Measurements from ENCODE around the gene EIF2S1. TPM values are rescaled to one million over a fixed set of nuclear protein-coding genes. Genes with fewer than 3 reads are reported as not detected.
"Not testable (repeated sequence)": the region's sequence is repeated elsewhere in the genome, so short reads cannot be mapped to it uniquely, and the experiment has no call there.

EIF2S1 gene
- total and polyA plus RNA-seq, 12 donors, result 15.7 to 260 (median 74.0) TPM

DNA sequence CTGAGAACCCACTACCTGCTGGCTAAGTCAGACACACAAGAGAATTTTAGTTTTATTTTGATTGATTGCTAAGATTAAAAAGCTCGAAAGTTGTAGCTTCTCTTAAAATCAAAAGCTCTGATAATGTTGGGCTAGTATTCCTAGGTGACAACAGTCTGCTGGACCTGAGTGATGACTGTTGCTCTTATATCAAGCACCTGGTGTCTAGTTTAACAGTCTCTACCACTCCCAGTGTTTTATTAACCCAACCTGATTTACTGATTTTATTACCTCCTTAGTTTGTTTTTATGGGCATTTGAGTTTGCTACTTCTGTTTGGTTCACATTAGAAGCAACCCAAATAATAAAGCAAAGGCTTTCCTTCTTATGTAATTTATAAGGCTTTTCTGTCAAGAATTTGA is 42.3 kb upstream of the EIF2S1 start:
- WGBS, 4 donors, result 68 to 79% (median 74%) methylated on average over 1 of the region's 1 CpG
- no peak overlapping the region for H3K27ac ChIP-seq
- no peaks in the 10 kb centered on the region for H3K27me3 ChIP-seq
- no peaks in the 10 kb centered on the region for H3K9me3 ChIP-seq (replicated peaks in 1 of 3)
- TF ChIP-seq CTCF (IDR thresholded peaks at IDR 0.05), result no peak
- TF ChIP-seq POLR2A (IDR thresholded peaks at IDR 0.05), result no peak
- H3K4me1 ChIP-seq (replicated peaks in 1 of 2), result no peaks in the 10 kb centered on the region
- no peak for DNase-seq
- no peak overlapping the region for H3K4me3 ChIP-seq
- H3K36me3 ChIP-seq (replicated peaks in 1 of 2), result peaks cover 0 to 13% of the 10 kb centered on the region in 2 donors
- intact Hi-C loops (cut with DNase I), result no loop called here

GRCh38 chr14:67319142-67319541 is 41.0 kb upstream of the EIF2S1 start:
- no peaks in the 10 kb centered on the region for H3K27me3 ChIP-seq
- H3K36me3 ChIP-seq (replicated peaks in 1 of 2), result peaks cover 0 to 18% of the 10 kb centered on the region in 2 donors
- TF ChIP-seq CTCF (IDR thresholded peaks at IDR 0.05) (no peak), POLR2A (IDR thresholded peaks at IDR 0.05) (no peak)
- H3K9me3 ChIP-seq (replicated peaks in 1 of 3), result no peaks in the 10 kb centered on the region
- no peak overlapping the region for H3K27ac ChIP-seq
- DNase-seq, result no peak
- no peak overlapping the region for H3K4me3 ChIP-seq
- H3K4me1 ChIP-seq (replicated peaks in 1 of 2), result no peaks in the 10 kb centered on the region
- intact Hi-C loops (cut with DNase I), result no loop called here

GRCh38 chr14:67329666-67330065 is 30.5 kb upstream of the EIF2S1 start:
- H3K9me3 ChIP-seq (replicated peaks in 1 of 3); DNase-seq; H3K27me3 ChIP-seq; intact Hi-C loops (cut with DNase I); H3K4me1 ChIP-seq (replicated peaks in 1 of 2); H3K4me3 ChIP-seq; H3K27ac ChIP-seq: not testable (repeated sequence)
- 93 to 97% (median 96%) methylated on average over 4 of the region's 4 CpGs for WGBS, 4 donors
- peaks cover 0 to 33% of the 10 kb centered on the region in 2 donors for H3K36me3 ChIP-seq (replicated peaks in 1 of 2)

DNA sequence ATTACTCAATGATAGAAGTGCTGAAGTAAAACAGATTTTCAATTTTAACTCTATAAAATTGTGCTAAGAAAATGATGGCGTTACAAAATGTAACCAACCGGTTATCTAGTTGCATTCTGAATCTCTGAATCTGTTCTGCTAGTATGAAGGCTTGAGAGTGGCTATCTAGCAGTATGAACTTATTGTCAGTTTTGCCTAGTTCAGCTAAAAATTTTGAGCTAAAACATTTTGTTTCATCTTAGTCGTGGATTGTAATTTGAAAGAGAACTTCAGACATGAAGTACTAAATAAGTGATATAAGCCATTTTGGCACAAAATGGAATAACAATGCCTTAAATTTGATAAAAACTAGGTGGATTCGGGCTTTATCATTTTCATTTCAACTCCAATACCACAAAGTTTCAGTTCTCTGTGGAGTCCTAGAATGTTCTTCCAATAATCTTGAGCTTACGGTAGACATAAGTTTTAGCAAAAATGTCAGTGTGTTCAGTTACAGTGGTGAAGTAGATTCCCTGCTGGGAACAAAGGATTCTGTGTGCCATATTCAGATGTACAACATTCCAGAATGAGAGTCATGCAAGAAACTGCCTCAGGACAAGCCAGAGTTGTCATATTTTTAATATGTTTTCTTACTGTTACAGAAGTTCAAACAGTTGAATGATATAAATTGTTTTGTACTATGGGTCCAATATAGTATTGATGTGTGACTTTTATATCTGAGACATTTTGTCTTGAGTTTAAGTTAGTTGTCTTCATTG is 28.6 kb upstream of the EIF2S1 start:
- 92 to 94% (median 94%) methylated on average over 5 of the region's 5 CpGs for WGBS, 4 donors
- no peak overlapping the region for H3K27ac ChIP-seq
- H3K36me3 ChIP-seq (replicated peaks in 1 of 2), result peaks cover 0 to 49% of the 10 kb centered on the region in 2 donors
- intact Hi-C loops (cut with DNase I), result no loop called here
- no peaks in the 10 kb centered on the region for H3K27me3 ChIP-seq
- TF ChIP-seq CTCF (IDR thresholded peaks at IDR 0.05) (no peak), POLR2A (IDR thresholded peaks at IDR 0.05) (no peak)
- DNase-seq, result no peak
- H3K4me3 ChIP-seq, result no peak overlapping the region
- H3K9me3 ChIP-seq (replicated peaks in 1 of 3), result no peaks in the 10 kb centered on the region
- H3K4me1 ChIP-seq (replicated peaks in 1 of 2), result no peaks in the 10 kb centered on the region

DNA sequence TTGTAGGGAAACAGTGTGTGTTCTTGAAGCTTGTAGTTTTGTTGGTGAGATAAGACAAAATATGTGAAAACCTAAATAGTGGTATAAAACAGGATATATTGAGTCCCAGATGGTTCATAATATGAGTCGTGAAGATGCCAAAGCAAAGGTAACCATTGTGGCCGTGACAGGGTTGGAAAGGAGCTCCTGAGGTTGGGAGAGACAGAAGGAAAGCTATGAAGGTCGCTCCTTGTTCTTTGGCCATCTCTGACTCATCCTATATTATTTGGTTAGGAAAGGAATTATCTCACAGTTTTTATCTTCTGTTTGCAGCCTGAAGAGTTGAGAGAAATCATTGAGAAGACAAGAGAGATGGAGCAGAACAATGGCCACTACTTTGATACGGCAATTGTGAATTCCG is 27.7 kb upstream of the EIF2S1 start:
- Histone ChIP-seq H3K9me3 (replicated peaks in 1 of 3) (no peaks in the 10 kb centered on the region), H3K36me3 (replicated peaks in 1 of 2) (peaks cover 0 to 51% of the 10 kb centered on the region in 2 donors), H3K27me3 (no peaks in the 10 kb centered on the region), H3K4me1 (replicated peaks in 1 of 2) (no peaks in the 10 kb centered on the region), H3K4me3 (no peak overlapping the region), H3K27ac (no peak overlapping the region)
- no peak for TF ChIP-seq POLR2A (IDR thresholded peaks at IDR 0.05)
- no peak for TF ChIP-seq CTCF (IDR thresholded peaks at IDR 0.05)
- 75 to 79% (median 77%) methylated on average over 5 of the region's 5 CpGs for WGBS, 4 donors
- no peak for DNase-seq
- intact Hi-C loops (cut with DNase I), result no loop called here
